NCI-H446 treated with DMSO at 0.1 percent for 48 hours (cell line): ENCODE data around the gene ZRANB1.
A peak's percentile ranks its signal among the peaks of the same experiment; 100 is the strongest.

ENCODE experiments used
- DNase-seq: peaks from one replicate; lab custom pipeline; 2025; lab: John Stamatoyannopoulos, UW

The ZRANB1 gene

DNA sequence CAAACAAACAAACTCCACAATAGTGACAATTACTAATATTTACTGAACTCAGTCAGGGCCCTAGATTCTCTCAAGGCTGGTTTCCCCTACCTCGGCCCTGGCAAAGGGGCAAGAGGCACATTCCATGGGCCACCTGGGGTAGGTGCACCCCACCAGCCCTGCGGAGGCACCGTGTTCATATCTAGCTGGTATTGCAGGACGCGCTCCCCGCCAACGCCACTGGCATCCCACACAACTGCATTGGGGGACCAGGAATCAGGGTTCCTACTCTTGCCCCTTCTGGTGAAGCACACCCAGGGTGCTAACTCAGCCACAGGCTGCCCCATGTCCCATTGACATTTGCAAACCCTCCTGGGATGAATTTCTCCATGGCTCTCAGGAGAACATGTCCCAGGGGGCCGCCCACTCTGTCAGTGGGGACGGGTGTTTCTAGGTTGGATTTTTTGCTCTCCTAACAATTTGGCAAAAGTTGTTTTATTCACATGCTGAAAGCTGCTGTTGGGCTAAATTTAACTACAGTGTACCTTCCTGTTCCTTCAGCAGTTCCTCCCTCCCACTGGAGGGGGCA, 76.7 kb downstream of the ZRANB1 start:
- no peak for DNase-seq

DNA sequence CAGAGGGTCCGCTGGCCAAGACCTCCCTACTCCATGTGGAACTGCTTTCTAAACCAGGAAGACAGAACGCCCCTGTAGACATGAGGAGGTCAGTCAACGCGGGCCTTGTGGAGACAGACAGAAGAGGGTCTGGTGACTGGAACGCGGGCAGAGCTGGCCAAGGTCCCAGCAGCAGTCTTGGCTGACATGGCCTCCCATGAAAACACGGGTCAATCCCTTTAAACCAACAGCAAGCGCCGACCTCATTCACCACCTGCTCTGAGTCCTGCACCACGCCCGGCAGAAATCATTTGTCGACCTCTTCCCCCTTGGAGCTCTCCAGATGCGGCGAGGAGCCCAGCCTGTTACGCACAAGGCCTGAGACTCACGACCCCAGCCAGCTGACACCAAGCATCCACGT, 78.5 kb downstream of the ZRANB1 start:
- DNase-seq = no peak

DNA sequence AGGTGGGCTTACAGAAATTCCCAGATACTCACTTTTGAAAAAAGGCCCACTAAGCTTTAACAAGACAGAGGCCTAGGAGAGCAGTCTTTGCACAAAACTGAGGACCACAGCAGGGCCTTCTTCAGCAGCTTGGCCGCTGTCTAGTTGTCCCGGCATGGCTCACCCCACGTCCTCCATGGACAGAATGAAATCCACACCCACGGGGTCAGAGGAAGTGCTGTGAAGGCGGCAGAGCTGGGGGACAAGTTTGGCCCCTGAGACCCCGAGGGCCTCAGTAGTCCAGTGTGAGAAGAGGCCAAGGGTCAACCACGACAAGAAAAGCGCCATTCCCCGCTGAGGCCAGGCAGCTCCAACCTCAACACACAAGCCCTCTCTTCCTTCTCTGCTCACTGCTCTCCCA, 78.9 kb downstream of the ZRANB1 start:
- no peak for DNase-seq

DNA sequence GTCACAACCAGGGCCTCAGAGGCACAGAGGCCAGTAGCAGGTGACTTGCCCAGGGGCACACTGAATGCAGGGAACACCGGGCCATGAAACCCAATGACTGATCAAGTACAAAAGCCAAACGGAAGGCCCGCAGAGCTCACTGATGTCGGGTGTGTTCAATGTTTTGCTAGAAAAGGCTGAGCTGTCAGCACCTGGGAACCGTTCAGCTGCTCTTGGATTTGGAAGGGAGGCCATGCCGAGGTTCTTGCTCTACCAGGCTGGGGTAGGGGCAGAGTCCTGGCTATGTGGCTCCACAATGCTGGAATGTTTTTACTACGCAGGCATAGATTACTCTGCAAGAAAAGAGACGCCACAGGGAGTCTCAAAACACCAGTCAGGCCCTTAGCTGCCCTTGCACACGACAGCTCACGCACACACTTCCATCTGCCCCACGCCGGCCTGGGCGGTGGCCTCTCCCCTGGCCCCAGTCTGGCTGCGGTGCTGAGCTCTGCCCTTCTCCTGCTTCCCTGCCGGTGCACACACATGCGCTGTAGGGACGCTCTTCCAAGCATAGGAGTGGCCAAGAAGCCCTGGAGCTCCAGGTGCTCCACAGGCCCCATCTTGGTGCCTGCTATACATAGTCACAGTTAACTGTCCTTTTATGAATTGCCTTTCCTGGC, 79.9 kb downstream of the ZRANB1 start:
- no peak for DNase-seq

- DNase-seq = no peak
Observed at GRCh38 chr10:125022671-125023070, 80.7 kb downstream of the ZRANB1 start.

- no peak for DNase-seq
Observed at GRCh38 chr10:125023255-125023654, 81.3 kb downstream of the ZRANB1 start.

DNA sequence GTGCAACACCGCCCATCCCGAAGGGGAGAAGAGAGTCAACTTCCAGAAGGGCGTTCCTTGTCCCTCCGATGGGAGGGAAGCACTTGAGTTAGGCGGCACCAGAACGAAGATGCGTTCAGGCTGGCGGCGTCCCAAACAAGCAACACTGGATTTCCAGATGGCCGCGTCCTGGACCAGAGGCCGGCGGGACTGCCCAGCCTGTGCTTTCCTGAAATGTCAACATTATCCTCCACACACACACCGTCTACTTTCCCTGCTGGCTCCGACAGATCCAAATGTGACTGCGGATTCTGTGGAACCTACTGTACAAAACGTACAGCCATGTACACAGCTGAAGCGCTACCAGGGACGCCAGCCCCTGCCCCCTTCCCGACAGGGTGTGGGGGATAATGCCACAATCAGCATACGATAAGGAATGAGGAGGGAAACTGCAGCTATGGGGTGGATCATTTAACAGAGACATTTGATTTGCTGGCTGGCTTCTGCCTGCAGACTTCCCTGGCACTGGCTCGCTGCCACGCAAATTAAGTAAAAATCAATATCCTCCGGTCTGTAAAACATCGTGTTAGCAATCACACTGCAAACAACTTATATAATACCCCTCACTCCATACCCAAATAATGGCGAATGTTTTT, 82.1 kb downstream of the ZRANB1 start:
- DNase-seq = peak; percentile 0

DNA sequence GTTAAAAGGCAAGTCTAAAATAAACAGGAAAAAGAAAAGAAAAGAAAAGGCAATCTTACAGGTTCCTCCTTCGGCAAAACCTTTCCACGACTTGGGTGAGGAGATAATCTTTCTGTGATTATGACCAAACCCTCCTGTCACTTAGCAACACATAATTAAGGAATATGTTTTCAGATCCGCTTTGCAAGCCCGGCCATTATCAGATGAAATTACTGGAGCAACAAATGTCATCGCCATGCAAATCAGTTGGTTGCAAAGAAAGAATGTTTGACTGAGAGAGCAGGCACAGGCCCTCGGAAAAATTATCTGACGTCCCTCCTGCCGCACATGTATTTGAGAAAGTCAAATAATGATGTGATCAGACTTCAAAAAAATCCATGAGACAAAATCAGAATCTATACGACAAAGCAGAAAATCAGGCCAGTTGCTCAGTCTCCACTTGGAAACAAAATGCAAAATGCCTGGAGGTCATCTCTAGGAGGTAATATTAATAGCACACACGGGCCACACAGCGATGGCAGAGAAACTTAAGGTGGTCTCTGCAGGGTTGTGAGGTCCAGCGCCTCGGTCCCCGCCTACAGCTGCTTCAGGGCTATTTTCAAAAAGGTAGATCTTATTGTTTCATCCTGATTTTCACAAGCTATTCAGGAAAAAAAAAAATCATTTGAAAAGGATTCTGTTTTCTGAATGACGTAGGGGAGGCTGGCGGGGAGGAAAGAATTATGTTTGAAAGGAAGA, 82.7 kb downstream of the ZRANB1 start:
- no peak for DNase-seq

DNA sequence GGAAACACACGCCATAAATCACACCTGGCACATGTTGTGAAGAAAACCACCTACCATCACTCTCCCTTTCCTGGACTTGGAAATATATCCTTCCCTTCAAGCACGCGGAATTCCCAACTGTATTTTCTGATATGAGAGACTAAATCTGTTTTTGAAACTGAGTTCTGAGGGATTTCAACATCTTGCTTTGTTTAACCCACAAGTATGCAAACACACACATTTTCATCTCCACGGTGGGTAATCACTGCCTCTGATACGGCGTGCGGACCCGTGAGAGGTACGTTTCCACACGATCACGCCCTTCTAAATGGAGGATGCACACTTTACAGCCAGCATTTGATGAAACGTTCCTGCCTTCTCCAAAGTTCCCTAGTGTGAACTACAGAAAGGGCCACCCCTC, 83.4 kb downstream of the ZRANB1 start:
- no peak for DNase-seq

DNA sequence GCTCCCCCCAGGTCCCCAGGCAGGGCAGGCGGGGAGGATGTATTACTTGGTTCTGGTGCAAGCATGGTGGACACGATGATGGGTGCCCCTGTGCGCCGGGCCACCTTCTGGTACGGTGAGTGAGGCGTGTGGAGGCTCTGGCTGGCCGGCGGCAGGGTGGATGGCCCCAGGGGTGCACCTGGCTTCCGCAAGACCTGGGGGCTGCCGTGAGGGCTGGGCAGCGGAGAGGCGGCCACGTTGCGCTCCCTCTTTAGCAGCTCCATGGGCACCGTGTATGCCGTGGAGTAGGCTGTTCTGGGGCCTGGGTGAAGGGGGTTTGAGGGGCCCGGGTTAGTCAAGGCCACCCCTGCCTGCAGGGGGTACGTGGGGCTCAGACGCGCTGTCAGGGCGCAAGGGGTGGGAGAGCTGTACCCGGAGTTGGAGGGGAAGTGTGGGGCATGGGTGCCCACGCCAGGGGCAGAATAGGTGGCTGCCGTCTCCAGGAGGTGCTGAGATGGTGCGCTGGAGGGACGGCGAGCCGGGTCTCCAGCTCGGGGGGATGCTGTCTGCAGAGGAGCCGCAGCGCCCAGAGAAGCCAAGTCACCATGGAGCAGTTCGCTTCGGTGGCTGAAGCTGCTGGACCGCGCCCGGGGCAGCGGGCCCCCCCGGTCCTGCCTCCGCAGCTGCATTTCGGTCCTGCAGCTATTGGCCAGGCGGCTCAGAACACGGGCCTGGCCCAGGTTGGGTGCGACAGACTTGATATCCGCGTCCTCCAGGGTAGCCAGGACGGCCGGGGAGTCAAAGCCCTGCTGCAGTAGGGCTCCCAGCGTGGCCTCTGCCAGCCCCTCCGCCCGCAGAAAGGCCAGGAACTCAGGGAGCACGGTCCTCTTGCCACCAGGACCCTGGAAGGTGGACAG, 84.4 kb downstream of the ZRANB1 start:
- DNase-seq = no peak

GRCh38 chr10:125026974-125027735, 85.2 kb downstream of the ZRANB1 start:
- DNase-seq = no peak

DNA sequence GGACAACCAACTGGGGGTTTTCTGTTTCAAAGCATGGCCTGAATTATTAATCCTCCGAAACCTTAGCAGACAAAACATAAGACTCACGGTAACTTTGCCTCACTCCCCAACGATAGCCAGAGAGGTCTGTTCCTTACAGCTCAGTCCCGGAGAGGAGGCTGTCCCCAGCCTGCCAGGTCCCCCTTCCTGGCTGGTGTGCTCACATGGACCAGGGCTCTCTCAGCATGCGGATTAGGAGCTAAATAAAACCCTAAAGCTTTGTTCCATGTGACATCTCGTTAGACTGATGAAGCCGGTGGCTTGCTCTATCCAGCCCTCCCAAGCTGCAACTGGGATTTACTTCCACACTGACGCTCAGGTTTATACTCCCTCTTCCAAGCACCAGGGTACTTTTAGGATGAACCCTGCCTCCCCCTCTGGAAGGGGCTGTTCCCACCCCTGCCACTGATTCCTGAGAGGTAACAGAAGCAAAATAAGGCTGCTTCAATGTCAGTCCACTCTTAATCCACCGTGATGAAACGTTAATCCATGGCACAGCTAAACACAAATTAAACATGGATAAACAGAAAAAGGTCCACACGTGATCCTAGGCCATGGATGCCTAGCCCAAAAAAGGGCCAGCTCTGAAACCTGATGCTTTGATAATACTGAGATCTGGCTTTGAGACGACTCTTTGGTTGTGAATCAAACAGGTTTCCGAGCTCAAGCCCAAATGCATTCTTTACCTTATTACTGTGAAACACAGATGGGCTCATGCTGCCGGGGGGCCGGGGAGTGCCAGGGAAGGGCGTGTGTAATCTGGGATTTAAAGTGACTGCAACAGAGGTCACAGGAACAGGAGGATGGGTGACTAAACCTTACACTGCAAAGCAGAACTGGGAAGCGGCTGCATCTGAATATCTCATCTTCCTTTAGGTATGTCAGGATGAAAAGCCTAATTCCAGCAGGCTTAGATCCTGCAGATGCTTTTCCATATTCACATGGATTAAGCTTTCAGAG, 86.2 kb downstream of the ZRANB1 start:
- no peak for DNase-seq

DNA sequence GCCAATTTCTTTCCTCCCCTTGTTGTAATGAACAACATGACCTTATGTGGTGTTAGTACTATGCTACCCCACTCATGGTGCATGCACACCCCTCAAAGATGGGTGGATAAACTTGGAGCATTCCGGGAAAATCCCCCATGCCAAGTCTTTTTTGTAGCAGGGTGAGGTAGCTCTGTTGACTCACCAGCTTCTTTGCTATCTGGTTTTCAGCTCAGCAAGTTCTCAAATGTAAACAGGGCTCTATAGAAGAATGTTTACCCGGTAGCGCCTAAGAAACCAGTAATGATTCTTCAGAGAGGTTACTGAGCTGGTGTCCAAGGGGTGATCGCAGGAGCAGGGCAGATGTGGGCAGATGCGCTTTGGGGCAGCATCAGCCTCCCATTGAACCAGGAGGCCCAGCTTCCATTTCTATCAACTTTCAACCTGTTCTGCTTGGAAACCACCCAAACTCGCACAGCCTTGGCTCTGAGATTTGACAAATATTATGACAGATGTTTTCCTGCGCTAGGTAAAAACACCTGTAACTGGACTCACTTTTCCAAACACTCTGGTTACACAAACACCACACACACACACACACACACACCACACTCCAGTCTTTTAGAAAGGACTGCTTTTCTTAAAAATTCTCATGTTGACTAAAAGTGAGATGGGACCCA, 87.8 kb downstream of the ZRANB1 start:
- DNase-seq = no peak

DNA sequence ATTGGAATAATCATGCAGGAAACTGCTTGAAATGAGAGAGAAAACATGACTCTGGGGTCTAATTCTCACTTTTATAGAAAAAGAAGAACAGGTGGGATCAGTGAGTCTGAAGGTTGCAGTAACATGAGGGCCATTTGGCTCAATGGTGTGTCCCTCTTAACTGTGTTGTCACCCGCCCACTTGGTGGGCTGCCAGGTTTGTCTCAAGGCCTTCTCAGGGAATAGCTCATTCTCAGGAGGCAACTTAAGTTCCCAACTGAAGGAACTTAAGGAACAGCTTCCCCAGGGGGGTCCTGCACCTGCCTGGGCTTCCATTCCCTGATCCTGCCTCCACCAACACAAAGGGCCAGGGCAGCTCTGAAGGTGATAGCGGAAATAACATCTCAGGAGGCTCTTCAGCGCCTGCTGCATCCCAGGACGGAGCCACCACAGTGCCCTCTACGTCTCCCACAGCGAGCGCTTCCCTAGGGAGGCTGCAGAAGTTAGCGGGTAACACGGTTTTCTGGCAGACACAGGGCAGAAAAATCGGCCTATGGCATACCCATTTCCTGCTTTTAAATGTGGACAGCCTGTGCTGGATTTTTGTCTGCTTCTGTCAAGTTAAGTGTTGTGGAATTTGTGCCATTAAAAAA, 88.8 kb downstream of the ZRANB1 start:
- DNase-seq = no peak

DNA sequence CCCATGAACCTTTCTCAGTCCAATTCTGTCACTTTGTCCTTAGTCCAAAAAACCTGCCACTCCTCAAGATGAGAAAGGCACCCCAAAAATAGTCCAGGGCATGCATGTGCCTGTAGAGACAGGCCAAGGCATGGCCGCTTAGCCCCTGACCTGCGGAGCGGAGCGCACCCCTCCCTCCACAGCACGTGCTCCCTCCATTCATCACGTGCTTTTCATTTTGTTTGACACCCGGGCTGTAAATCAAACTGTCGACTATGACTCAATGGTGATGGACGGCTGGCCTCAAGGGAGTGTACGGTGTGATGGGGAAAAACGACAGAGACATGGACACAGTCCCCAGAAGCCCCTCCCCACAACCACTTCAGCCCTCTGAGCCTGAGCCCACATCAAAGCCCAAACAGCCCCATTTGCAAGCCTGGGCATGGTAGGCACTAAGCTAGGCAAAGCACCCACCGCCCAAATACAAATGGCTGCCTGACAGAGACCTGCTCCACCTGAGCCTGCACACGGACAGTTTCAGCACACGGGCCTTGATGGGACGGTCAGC, 90.6 kb downstream of the ZRANB1 start:
- DNase-seq = no peak

- DNase-seq = no peak
Observed at GRCh38 chr10:125033146-125033924, 91.4 kb downstream of the ZRANB1 start.

DNA sequence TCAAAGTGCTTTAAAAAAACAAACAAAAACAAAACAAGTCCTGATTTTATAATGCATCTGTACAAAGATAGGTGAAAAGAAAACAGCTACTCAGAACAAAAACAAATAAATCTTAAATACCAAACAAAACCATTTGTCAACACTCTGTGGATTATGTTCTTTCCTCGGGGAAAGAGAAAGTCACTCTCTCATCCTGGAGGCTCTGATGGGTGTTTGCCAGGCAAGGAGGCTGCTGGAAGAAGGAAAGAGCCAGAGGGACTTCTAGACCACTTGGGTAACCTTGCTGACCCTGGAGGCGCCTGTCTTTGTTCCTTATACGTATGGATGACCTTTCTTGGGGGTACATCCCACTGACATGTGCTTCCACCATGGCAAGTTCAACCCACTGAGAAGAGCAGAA, 92.8 kb downstream of the ZRANB1 start:
- DNase-seq = no peak

GRCh38 chr10:125035136-125035535, 93.2 kb downstream of the ZRANB1 start:
- DNase-seq = no peak
